22Rv1 (cell line): ENCODE measurements around the gene CHPF.

Experiments
- ZFX ChIP-seq: fragments of 450-650 bp; IDR thresholded peaks from 2 replicates; pipeline ENCODE4 v1.6.1; 2017; ENCODE audit warnings: antibody characterized with exemption, borderline replicate concordance
- TF ChIP-seq, protein P1 (sequence below): fragments of 450-650 bp; IDR thresholded peaks from 2 replicates; pipeline ENCODE4 v1.5.1; 2017; ENCODE audit warnings: mild to moderate bottlenecking

DNA sequence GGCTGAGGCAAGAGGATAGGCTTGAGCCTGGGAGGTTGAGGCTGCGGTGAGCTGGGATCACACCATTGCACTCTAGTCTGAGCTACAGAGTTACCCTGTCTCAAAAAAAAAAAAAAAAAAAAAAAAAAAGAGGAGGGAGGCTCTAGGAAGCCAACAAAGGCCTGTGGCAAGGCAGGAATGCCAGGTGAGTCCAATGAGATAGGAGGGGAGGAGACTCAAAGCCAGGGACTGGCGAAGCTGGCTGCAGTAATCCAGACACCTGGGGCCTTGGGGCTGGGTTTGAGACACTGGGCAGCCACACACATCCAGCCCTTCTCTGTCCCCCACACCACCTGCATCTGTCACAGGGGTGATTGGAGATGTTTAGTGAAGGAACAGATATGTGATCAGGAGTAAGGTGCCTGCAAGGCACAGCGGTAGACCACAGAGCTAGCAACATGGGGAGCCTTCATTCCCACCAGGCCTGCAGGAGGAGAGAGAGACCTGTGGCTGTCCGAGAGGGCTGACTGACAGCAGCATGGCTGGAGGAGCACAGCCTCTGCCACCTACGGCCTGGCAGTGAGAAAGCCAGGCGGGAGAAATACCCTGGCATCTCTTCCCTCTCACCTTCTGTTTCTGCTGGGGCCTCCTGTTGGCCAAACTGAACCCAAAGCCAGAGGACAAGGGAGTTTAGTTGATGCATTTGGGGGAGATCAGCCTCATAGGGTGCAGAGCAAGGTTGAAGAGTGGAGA, 9.5 kb downstream of the CHPF start:
- TF ChIP-seq, protein P1, sequence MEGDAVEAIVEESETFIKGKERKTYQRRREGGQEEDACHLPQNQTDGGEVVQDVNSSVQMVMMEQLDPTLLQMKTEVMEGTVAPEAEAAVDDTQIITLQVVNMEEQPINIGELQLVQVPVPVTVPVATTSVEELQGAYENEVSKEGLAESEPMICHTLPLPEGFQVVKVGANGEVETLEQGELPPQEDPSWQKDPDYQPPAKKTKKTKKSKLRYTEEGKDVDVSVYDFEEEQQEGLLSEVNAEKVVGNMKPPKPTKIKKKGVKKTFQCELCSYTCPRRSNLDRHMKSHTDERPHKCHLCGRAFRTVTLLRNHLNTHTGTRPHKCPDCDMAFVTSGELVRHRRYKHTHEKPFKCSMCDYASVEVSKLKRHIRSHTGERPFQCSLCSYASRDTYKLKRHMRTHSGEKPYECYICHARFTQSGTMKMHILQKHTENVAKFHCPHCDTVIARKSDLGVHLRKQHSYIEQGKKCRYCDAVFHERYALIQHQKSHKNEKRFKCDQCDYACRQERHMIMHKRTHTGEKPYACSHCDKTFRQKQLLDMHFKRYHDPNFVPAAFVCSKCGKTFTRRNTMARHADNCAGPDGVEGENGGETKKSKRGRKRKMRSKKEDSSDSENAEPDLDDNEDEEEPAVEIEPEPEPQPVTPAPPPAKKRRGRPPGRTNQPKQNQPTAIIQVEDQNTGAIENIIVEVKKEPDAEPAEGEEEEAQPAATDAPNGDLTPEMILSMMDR = no peak
- TF ChIP-seq ZFX = no peak
